ENCODE measurements around the gene BGN. TPM values are rescaled to one million over a fixed set of nuclear protein-coding genes. Genes with fewer than 3 reads are reported as not detected.

The BGN gene
- total RNA-seq, 1 donor from 2014 or later: 0.98 TPM

DNA sequence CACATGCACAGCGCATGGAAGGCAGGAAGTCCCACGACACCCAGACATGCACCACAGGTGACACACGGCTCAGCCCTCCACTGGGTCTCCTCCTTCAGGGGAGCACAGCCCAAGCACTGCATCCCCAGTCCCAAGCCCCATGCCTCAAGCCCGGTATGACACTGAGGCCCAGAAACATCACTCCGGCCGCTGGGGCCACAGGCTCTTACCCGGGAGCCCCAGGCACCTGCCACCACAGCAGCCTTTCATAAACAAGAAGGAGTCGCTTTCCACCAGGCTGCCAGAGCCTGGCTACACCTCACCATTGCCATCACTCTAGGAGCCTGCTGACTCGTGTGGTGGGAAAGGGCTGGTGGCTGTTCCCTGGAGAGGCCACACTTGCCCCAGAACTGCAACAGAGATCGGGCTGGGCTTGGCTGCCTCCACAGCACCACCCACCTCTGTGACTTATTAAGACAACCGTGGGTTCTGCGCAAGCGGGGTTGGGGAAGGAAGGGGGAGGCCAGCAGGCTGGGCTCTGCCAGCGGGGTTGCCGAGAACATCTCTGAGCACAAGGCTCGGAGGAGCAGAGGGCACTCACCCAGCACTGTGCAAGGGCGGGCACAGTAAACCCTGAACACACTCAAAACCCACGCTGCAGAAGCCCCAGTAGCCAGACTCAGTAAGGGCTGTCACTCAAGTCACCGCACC is 28.9 kb upstream of the BGN start:
- peaks cover 3% of the 10 kb centered on the region for H3K9me3 Mint-ChIP-seq (ENCODE audit: low read depth)
- no peak for DNase-seq (ENCODE audit: low spot score, unreplicated experiment)
- TF ChIP-seq, protein P1, sequence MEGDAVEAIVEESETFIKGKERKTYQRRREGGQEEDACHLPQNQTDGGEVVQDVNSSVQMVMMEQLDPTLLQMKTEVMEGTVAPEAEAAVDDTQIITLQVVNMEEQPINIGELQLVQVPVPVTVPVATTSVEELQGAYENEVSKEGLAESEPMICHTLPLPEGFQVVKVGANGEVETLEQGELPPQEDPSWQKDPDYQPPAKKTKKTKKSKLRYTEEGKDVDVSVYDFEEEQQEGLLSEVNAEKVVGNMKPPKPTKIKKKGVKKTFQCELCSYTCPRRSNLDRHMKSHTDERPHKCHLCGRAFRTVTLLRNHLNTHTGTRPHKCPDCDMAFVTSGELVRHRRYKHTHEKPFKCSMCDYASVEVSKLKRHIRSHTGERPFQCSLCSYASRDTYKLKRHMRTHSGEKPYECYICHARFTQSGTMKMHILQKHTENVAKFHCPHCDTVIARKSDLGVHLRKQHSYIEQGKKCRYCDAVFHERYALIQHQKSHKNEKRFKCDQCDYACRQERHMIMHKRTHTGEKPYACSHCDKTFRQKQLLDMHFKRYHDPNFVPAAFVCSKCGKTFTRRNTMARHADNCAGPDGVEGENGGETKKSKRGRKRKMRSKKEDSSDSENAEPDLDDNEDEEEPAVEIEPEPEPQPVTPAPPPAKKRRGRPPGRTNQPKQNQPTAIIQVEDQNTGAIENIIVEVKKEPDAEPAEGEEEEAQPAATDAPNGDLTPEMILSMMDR (IDR thresholded peaks at IDR 0.05; ENCODE audit: unreplicated experiment): no peak
- H3K36me3 Mint-ChIP-seq (ENCODE audit: insufficient read depth): peaks cover 3% of the 10 kb centered on the region
- H3K4me1 Mint-ChIP-seq (ENCODE audit: low read depth): no peaks in the 10 kb centered on the region
- H3K27ac Mint-ChIP-seq: no peak overlapping the region
- H3K4me3 Mint-ChIP-seq (ENCODE audit: low read depth): no peak overlapping the region
- no peaks in the 10 kb centered on the region for H3K27me3 Mint-ChIP-seq

GRCh38 chrX:153468008-153468580 is 26.7 kb upstream of the BGN start:
- TF ChIP-seq, protein P1 (IDR thresholded peaks at IDR 0.05; ENCODE audit: unreplicated experiment): no peak
- no peaks in the 10 kb centered on the region for H3K27me3 Mint-ChIP-seq
- no peak for DNase-seq (ENCODE audit: low spot score, unreplicated experiment)
- H3K4me3 Mint-ChIP-seq (ENCODE audit: low read depth): no peak overlapping the region
- no peak overlapping the region for H3K27ac Mint-ChIP-seq
- H3K36me3 Mint-ChIP-seq (ENCODE audit: insufficient read depth): peaks cover 1% of the 10 kb centered on the region
- no peaks in the 10 kb centered on the region for H3K4me1 Mint-ChIP-seq (ENCODE audit: low read depth)
- peaks cover 3% of the 10 kb centered on the region for H3K9me3 Mint-ChIP-seq (ENCODE audit: low read depth)

- TF ChIP-seq, protein P1 (IDR thresholded peaks at IDR 0.05; ENCODE audit: unreplicated experiment): no peak
- DNase-seq (ENCODE audit: low spot score, unreplicated experiment): no peak
- no peaks in the 10 kb centered on the region for H3K9me3 Mint-ChIP-seq (ENCODE audit: low read depth)
- H3K36me3 Mint-ChIP-seq (ENCODE audit: insufficient read depth): no peaks in the 10 kb centered on the region
- peaks cover 2% of the 10 kb centered on the region for H3K27me3 Mint-ChIP-seq
- H3K27ac Mint-ChIP-seq: no peak overlapping the region
- no peaks in the 10 kb centered on the region for H3K4me1 Mint-ChIP-seq (ENCODE audit: low read depth)
- H3K4me3 Mint-ChIP-seq (ENCODE audit: low read depth): peak overlapping the region; percentile 78
Observed at GRCh38 chrX:153469811-153470410, 24.9 kb upstream of the BGN start.

DNA sequence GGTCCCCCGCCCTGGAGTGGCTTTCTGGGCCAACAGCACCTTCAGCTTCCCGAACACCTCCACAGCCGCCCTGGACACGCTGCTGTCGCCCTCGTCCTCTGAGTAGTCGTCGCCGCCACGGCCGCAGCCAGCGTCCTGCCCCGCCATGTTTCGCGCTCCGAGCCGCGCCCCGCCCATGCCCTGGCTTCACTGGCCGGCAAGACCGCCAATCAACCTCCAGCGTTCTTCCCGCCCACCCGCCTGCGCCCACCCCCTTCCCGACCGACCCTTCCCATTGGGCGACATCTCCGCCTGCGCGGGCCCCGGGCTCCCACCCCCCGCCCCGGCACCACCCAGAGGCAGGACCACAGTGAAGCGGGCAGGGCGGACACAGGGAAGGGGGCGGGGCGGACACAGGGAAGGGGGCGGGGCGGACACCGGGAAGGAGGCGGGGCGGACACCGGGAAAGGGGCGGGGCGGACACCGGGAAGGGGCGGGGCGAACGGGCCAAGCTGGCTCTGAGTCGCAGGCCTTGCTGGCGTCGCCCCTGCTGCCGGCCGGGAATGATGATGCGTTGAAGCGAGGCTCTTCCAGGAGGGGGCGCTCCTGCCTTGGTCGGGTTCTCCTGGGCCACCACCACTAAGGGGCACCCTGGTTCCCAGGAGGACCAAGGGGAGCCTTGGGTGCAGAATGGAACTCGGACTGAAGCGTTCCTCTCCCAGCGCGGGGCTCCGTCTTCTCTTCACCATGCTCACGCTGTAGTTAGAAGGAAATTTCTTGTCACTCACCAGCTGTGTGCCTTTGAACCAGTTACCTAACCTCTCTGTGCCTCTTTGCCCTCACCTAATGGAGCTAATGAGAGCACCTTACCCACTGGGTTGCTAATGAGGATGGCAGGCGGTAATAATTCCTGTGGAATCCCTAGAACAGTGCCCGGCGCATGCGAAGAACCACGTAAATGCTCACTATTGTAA is 24.1 kb upstream of the BGN start, which contains the start of gene HAUS7:
Gene HAUS7, minus strand, starts transcription at position 166 of the 953 bp plus-strand sequence. Its CDS starts 19 bp downstream, at position 147.
- H3K36me3 Mint-ChIP-seq (ENCODE audit: insufficient read depth): no peaks in the 10 kb centered on the region

More for the DNA sequence above, 24.1 kb upstream of the BGN start, which contains the start of gene HAUS7:
- TF ChIP-seq, protein P1 (IDR thresholded peaks at IDR 0.05; ENCODE audit: unreplicated experiment): peak; percentile 68
- DNase-seq (ENCODE audit: low spot score, unreplicated experiment): peak; percentile 67
- no peaks in the 10 kb centered on the region for H3K9me3 Mint-ChIP-seq (ENCODE audit: low read depth)
- H3K27me3 Mint-ChIP-seq: peaks cover 5% of the 10 kb centered on the region
- H3K27ac Mint-ChIP-seq: no peak within 1 kb of the TSS
- no peaks in the 10 kb centered on the region for H3K4me1 Mint-ChIP-seq (ENCODE audit: low read depth)
- H3K4me3 Mint-ChIP-seq (ENCODE audit: low read depth): peak within 1 kb of the TSS; percentile 78

Measured in progenitor cell of endocrine pancreas (in vitro differentiated cells).